Hepatocyte (in vitro differentiated cells): ENCODE measurements around the gene AGAP1. TPM values are rescaled to one million over a fixed set of nuclear protein-coding genes. Genes with fewer than 3 reads are reported as not detected.

Source experiments
- DNase-seq: peaks from one replicate; pipeline ENCODE4 v3.0.0-alpha.2; 2016; ENCODE audit warnings: low spot score
- H2AFZ ChIP-seq: fragments of 200-600 bp; sonication (generic); 2 replicates; pipeline ENCODE4 v1.6.0; 2016; ENCODE audit warnings: antibody characterized with exemption, mild to moderate bottlenecking
- H3K27ac ChIP-seq: fragments of 200-600 bp; sonication (generic); 2 replicates; pipeline ENCODE4 v1.5.1; 2016; ENCODE audit warnings: mild to moderate bottlenecking
- H3K27me3 ChIP-seq: fragments of 200-600 bp; sonication (generic); 2 replicates; pipeline ENCODE4 v1.6.1; 2016
- H3K36me3 ChIP-seq: fragments of 200-600 bp; sonication (generic); replicated peaks from 2 replicates; pipeline ENCODE4 v1.5.1; 2016; ENCODE audit warnings: low read depth; ENCODE audit not compliant: insufficient read depth
- H3K4me1 ChIP-seq: fragments of 200-600 bp; sonication (generic); 2 replicates; pipeline ENCODE4 v1.5.1; 2016; ENCODE audit warnings: mild to moderate bottlenecking, moderate library complexity; ENCODE audit not compliant: insufficient read depth
- H3K4me2 ChIP-seq: fragments of 200-600 bp; sonication (generic); 2 replicates; pipeline ENCODE4 v1.6.0; 2016
- H3K4me3 ChIP-seq: fragments of 200-600 bp; sonication (generic); 2 replicates; pipeline ENCODE4 v1.5.1; 2016; ENCODE audit warnings: mild to moderate bottlenecking
- H3K79me2 ChIP-seq: fragments of 200-600 bp; sonication (generic); 2 replicates; pipeline ENCODE4 v1.6.0; 2017; ENCODE audit warnings: mild to moderate bottlenecking
- H3K9me2 ChIP-seq: fragments of 200-600 bp; sonication (generic); replicated peaks from 2 replicates; pipeline ENCODE4 v1.6.0; 2017; ENCODE audit warnings: mild to moderate bottlenecking; ENCODE audit not compliant: insufficient read depth
- H3K9me3 ChIP-seq: fragments of 200-600 bp; sonication (generic); 2 replicates; pipeline ENCODE4 v1.5.1; 2016; ENCODE audit warnings: low read depth, mild to moderate bottlenecking
- H4K20me1 ChIP-seq: fragments of 200-600 bp; sonication (generic); 2 replicates; pipeline ENCODE4 v1.6.0; 2016; ENCODE audit warnings: mild to moderate bottlenecking; ENCODE audit not compliant: insufficient read depth, poor library complexity, severe bottlenecking
- CTCF ChIP-seq: fragments of 200-600 bp; sonication (generic); IDR thresholded peaks from 2 replicates; pipeline ENCODE4 v1.5.1; 2016; ENCODE audit warnings: antibody characterized with exemption, mild to moderate bottlenecking; ENCODE audit not compliant: poor library complexity
- EZH2 ChIP-seq: fragments of 200-600 bp; sonication (generic); IDR thresholded peaks from 2 replicates; pipeline ENCODE4 v1.6.1; 2016; ENCODE audit warnings: antibody characterized with exemption, mild to moderate bottlenecking, borderline replicate concordance
- EZH2phosphoT487 ChIP-seq: fragments of 200-600 bp; sonication (generic); IDR thresholded peaks from one replicate; pipeline ENCODE4 v1.6.1; 2018; ENCODE audit warnings: antibody characterized with exemption, mild to moderate bottlenecking, low read depth, moderate library complexity; ENCODE audit not compliant: unreplicated experiment, severe bottlenecking
- WGBS: methylation state at CpG from one replicate; pipeline ENCODE4 v1.1.6; 2016; ENCODE audit warnings: low lambda C conversion rate; ENCODE audit errors: missing lambda C conversion rate; 5-methylcytosine and 5-hydroxymethylcytosine counted together
- polyA plus RNA-seq: library from polyadenylated mRNA; unstranded; fragments of >200 nt; fragmentation: Nextera tagmentation; extraction: Ambion mirVana; gene quantifications from 2 replicates; pipeline ENCODE4 v1.2.1, GENCODE V29; 2016
- total RNA-seq: library from RNA; depleted of rRNA; stranded (reverse); fragments of >200 nt; gene quantifications from 2 replicates; pipeline ENCODE4 v1.2.3, GENCODE V29; 2014

AGAP1 gene
- total and polyA plus RNA-seq, 2 experiments from 2014 or later, result 12.1 to 20.0 TPM

- WGBS, result 91% methylated on average over 20 of the region's 20 CpGs
These were observed 507.5 kb downstream of the AGAP1 start for GRCh38 chr2:236001166-236001828.

GRCh38 chr2:236001854-236002253 is 508.0 kb downstream of the AGAP1 start:
- Histone ChIP-seq H3K4me3 (no peak overlapping the region), H3K27ac (no peak overlapping the region)
- no peak for TF ChIP-seq EZH2
- TF ChIP-seq EZH2phosphoT487, result no peak
- no peak for TF ChIP-seq CTCF

More at GRCh38 chr2:236001166-236001828, 507.5 kb downstream of the AGAP1 start:
- H2AFZ ChIP-seq, result no peak overlapping the region
- no peak overlapping the region for H3K4me3 ChIP-seq
- TF ChIP-seq CTCF (no peak), EZH2phosphoT487 (no peak), EZH2 (no peak)
- no peaks in the 10 kb centered on the region for H4K20me1 ChIP-seq
- H3K9me2 ChIP-seq, result no peaks in the 10 kb centered on the region
- no peak for DNase-seq
- H3K79me2 ChIP-seq, result no peaks in the 10 kb centered on the region
- H3K27ac ChIP-seq, result no peak overlapping the region
- H3K4me1 ChIP-seq, result no peaks in the 10 kb centered on the region
- H3K4me2 ChIP-seq, result no peak overlapping the region
- no peaks in the 10 kb centered on the region for H3K36me3 ChIP-seq
- H3K27me3 ChIP-seq, result no peaks in the 10 kb centered on the region
- no peaks in the 10 kb centered on the region for H3K9me3 ChIP-seq

GRCh38 chr2:236008006-236008405 is 514.2 kb downstream of the AGAP1 start:
- no peaks in the 10 kb centered on the region for H3K9me2 ChIP-seq
- 88% methylated on average over 6 of the region's 6 CpGs for WGBS
- no peaks in the 10 kb centered on the region for H3K36me3 ChIP-seq
- H3K4me3 ChIP-seq, result no peak overlapping the region
- H3K79me2 ChIP-seq, result no peaks in the 10 kb centered on the region
- H3K9me3 ChIP-seq, result no peaks in the 10 kb centered on the region
- DNase-seq, result no peak
- no peaks in the 10 kb centered on the region for H3K4me1 ChIP-seq
- no peaks in the 10 kb centered on the region for H4K20me1 ChIP-seq
- H2AFZ ChIP-seq, result no peak overlapping the region
- no peak for TF ChIP-seq EZH2
- TF ChIP-seq EZH2phosphoT487, result no peak
- no peaks in the 10 kb centered on the region for H3K27me3 ChIP-seq
- H3K27ac ChIP-seq, result no peak overlapping the region
- no peak overlapping the region for H3K4me2 ChIP-seq

More at GRCh38 chr2:236001854-236002253, 508.0 kb downstream of the AGAP1 start:
- Histone ChIP-seq H2AFZ (no peak overlapping the region), H3K4me2 (no peak overlapping the region), H3K4me1 (no peaks in the 10 kb centered on the region), H3K27me3 (no peaks in the 10 kb centered on the region), H4K20me1 (no peaks in the 10 kb centered on the region), H3K9me3 (no peaks in the 10 kb centered on the region), H3K36me3 (no peaks in the 10 kb centered on the region), H3K79me2 (no peaks in the 10 kb centered on the region), H3K9me2 (no peaks in the 10 kb centered on the region)
- WGBS, result 97% methylated on average over 8 of the region's 8 CpGs
- no peak for DNase-seq

- no peaks in the 10 kb centered on the region for H3K27me3 ChIP-seq
- no peaks in the 10 kb centered on the region for H3K9me3 ChIP-seq
- H3K9me2 ChIP-seq, result no peaks in the 10 kb centered on the region
- H3K36me3 ChIP-seq, result no peaks in the 10 kb centered on the region
- no peak overlapping the region for H3K4me2 ChIP-seq
- no peaks in the 10 kb centered on the region for H3K4me1 ChIP-seq
- WGBS, result 90% methylated on average over 9 of the region's 9 CpGs
- TF ChIP-seq EZH2phosphoT487 (no peak), CTCF (no peak), EZH2 (no peak)
- no peak overlapping the region for H2AFZ ChIP-seq
- DNase-seq, result no peak
- no peaks in the 10 kb centered on the region for H3K79me2 ChIP-seq
- H3K27ac ChIP-seq, result no peak overlapping the region
- H4K20me1 ChIP-seq, result no peaks in the 10 kb centered on the region
- H3K4me3 ChIP-seq, result no peak overlapping the region
These were observed 515.0 kb downstream of the AGAP1 start for GRCh38 chr2:236008857-236009256.
